ENCODE results near the gene GALE. TPM values are rescaled to one million over a fixed set of nuclear protein-coding genes. Genes with fewer than 3 reads are reported as not detected.
A peak's percentile ranks its signal among the peaks of the same experiment; 100 is the strongest.

GALE gene
- total RNA-seq, 2 donors from 2014 or later = 5.5 to 8.8 TPM

DNA sequence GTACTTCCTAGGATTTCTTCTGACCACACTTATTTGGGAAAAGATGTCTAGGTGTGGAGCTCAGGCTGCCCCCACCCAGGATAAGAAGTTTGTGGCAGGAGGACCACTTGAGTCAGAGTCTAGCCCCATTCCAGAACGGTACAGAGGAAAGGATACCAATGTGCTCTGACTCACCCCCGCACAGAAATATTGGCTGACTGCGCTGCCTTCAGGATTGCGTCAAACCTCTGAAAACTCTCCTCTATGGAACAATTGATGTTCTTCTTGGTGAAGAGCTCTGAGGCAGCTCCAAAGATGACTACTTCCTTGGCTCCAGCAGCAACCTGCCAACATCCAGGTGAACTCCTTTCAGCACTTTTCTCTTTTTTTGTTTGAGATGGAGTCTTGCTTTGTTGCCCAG, 13.5 kb upstream of the GALE start:
- Histone ChIP-seq H3K9me3 (no peaks in the 10 kb centered on the region), H3K4me3 (no peak overlapping the region), H3K4me1 (no peaks in the 10 kb centered on the region), H3K36me3 (peaks cover 55% of the 10 kb centered on the region), H3K27ac (no peak overlapping the region), H3K27me3 (no peaks in the 10 kb centered on the region)
- TF ChIP-seq, protein P1, sequence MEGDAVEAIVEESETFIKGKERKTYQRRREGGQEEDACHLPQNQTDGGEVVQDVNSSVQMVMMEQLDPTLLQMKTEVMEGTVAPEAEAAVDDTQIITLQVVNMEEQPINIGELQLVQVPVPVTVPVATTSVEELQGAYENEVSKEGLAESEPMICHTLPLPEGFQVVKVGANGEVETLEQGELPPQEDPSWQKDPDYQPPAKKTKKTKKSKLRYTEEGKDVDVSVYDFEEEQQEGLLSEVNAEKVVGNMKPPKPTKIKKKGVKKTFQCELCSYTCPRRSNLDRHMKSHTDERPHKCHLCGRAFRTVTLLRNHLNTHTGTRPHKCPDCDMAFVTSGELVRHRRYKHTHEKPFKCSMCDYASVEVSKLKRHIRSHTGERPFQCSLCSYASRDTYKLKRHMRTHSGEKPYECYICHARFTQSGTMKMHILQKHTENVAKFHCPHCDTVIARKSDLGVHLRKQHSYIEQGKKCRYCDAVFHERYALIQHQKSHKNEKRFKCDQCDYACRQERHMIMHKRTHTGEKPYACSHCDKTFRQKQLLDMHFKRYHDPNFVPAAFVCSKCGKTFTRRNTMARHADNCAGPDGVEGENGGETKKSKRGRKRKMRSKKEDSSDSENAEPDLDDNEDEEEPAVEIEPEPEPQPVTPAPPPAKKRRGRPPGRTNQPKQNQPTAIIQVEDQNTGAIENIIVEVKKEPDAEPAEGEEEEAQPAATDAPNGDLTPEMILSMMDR (IDR thresholded peaks at IDR 0.05) = no peak
- no peak for DNase-seq (ENCODE audit: low spot score)

DNA sequence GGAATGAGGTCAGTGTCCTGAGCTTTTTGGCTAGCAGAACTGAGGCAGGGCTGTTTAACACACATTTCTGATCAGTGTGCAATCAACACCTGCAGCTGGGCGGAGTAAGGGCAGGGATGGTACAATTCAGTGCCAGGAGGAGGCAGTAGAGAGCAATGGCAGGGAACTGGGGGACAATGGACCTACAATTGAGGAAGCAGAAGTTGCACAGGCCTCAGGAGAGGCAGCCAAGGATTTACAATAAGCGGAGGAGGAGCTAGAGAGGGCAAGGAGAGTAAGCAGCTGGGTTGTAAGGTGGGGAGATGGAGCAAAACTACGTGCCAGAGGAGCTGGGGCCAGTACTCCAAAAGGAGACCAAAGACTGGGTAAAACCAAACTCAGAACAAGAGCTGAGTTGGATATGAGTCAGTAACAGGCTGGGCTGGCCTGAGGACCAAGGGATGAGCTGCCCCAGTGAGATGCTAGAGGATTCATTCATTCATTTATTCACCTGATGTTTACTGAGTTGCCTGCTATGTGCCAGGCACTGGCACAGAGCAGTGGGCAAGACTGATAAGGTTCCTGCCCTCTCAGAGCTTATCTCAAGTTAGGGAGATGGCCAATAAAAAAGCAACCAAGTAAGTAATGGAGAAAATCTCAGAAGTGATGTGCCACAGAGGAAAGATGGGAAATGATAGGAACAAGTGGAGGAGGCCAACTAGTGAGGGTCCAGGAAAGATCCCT, 10.4 kb upstream of the GALE start:
- Histone ChIP-seq H3K4me1 (no peaks in the 10 kb centered on the region), H3K27ac (no peak overlapping the region), H3K36me3 (peaks cover 40% of the 10 kb centered on the region), H3K9me3 (no peaks in the 10 kb centered on the region), H3K27me3 (no peaks in the 10 kb centered on the region), H3K4me3 (no peak overlapping the region)
- TF ChIP-seq, protein P1 (IDR thresholded peaks at IDR 0.05) = peak; percentile 16 to 57
- DNase-seq (ENCODE audit: low spot score) = no peak

DNA sequence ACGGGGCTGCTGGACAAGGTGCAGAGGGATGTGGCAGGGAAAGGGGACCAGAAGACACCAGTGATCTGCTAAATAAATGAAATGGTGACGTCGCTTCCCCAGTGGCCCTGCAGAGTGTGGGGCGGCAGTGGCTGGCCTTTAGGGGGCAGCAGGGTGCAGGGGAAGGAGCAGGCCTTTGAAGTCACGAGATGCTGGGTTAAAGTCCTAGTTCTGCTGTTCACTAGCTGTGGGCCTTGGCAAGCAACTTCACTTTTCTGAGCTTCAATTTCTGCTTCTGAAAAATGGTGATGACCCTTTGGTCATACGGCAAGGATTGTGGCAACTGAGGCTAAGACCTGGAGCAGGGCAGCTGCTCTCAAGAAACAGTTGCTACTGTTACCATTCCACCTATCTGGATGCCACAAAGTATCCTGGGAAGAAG, 9.2 kb upstream of the GALE start:
- peak overlapping the region in 1 of 2 donors; percentile 15 for H3K27ac ChIP-seq
- no peaks in the 10 kb centered on the region for H3K9me3 ChIP-seq
- H3K4me1 ChIP-seq = no peaks in the 10 kb centered on the region
- peak; percentile 76 for DNase-seq (ENCODE audit: low spot score)
- peaks cover 38% of the 10 kb centered on the region for H3K36me3 ChIP-seq
- TF ChIP-seq, protein P1 (IDR thresholded peaks at IDR 0.05) = peak; percentile 56 to 80
- no peak overlapping the region for H3K4me3 ChIP-seq
- H3K27me3 ChIP-seq = no peaks in the 10 kb centered on the region

DNA sequence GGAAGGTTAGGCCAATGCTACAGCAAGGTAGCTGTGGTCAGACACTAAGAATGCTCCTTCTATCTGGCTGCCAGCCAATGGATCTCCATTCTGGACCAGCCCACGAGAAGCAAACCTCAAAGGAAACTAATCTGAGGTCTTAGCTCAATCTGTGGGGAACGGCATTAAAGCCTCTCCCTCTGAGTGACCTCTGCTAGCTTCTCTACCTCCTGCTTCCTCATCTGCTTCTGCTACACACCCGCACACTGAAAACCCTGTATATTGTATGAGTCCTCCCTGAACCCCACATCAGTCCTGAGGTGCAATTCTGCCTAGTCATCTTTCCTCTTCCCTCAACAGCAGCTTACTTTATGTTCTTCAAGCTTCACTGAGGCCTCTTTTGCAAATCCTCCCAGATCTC, 6.9 kb upstream of the GALE start:
- H3K4me1 ChIP-seq = no peaks in the 10 kb centered on the region
- H3K36me3 ChIP-seq = peaks cover 17% of the 10 kb centered on the region
- H3K27me3 ChIP-seq = no peaks in the 10 kb centered on the region
- no peak overlapping the region for H3K27ac ChIP-seq
- TF ChIP-seq, protein P1 (IDR thresholded peaks at IDR 0.05) = no peak
- H3K4me3 ChIP-seq = no peak overlapping the region
- H3K9me3 ChIP-seq = no peaks in the 10 kb centered on the region
- no peak for DNase-seq (ENCODE audit: low spot score)

DNA sequence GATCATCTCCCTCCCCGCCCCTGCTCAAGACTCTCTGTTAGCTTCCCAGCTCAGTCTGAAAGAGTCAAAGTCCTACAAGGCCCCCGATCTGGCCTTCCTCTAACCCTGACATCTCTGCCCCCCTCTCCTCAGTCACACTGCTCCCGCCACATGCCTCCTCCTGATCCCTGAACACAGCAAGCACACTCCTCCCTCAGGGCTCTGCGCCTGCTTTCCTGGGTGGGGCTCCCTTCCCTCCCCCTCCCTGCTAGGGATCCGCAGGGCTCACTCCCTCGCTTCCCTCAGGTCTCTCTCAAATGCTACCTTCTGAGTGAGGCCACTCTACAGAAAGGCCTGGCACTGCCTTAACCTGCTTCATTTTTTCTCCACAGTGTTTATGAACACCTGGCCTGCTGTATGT, 5.7 kb upstream of the GALE start:
- Histone ChIP-seq H3K27me3 (no peaks in the 10 kb centered on the region), H3K4me1 (peaks cover 0 to 7% of the 10 kb centered on the region in 2 donors), H3K27ac (no peak overlapping the region), H3K36me3 (peaks cover 13% of the 10 kb centered on the region), H3K9me3 (no peaks in the 10 kb centered on the region), H3K4me3 (no peak overlapping the region)
- TF ChIP-seq, protein P1 (IDR thresholded peaks at IDR 0.05) = no peak
- DNase-seq (ENCODE audit: low spot score) = no peak

DNA sequence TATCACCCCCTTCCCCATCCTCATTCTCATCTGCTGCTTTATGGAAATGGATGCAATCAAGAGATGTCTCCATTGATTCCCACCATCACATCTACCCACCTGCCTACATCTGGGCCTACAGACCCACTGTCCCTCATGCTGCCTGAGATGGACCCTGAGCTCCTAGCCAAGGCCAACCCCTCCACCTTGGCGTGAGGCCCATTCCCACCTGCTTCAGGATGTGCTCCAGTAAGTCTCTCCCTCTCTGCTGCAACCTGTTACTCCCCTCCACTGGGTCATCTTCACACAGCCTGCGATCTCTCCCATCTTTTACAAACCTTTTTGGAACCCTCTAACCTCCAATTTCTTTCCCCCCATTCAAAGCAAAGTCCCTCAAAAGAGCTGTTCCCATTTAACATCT, 4.5 kb upstream of the GALE start:
- no peak overlapping the region for H3K27ac ChIP-seq
- no peaks in the 10 kb centered on the region for H3K27me3 ChIP-seq
- H3K4me3 ChIP-seq = no peak overlapping the region
- no peaks in the 10 kb centered on the region for H3K9me3 ChIP-seq
- DNase-seq (ENCODE audit: low spot score) = no peak
- peaks cover 13% of the 10 kb centered on the region for H3K36me3 ChIP-seq
- peaks cover 0 to 12% of the 10 kb centered on the region in 2 donors for H3K4me1 ChIP-seq
- TF ChIP-seq, protein P1 (IDR thresholded peaks at IDR 0.05) = no peak
